NB4 (cell line): ENCODE measurements around the gene IQGAP2.

ENCODE experiments used
- DNase-seq: peaks from one replicate; pipeline ENCODE4 v3.0.0; 2010; ENCODE audit warnings: low read depth
- H3K4me3 ChIP-seq: one replicate; pipeline ENCODE4 v1.5.1; 2011; ENCODE audit warnings: mild to moderate bottlenecking, low read depth, low read length, moderate library complexity
- MYC ChIP-seq: IDR thresholded peaks from 2 replicates; pipeline ENCODE4 v1.6.1; 2011; ENCODE audit warnings: low read depth, low read length
- POLR2A ChIP-seq: IDR thresholded peaks from 2 replicates; pipeline ENCODE4 v1.6.1; 2011; ENCODE audit warnings: mild to moderate bottlenecking; ENCODE audit not compliant: insufficient read length; ENCODE audit errors: extremely low read depth
- TF ChIP-seq, protein P1 (sequence below): IDR thresholded peaks from 2 replicates; pipeline ENCODE4 v1.6.1; 2011; ENCODE audit warnings: low read depth, low read length
- TF ChIP-seq, protein P2 (sequence below): IDR thresholded peaks from one replicate; pipeline ENCODE4 v1.5.1; 2012; ENCODE audit warnings: low read depth, low read length

Gene IQGAP2

DNA sequence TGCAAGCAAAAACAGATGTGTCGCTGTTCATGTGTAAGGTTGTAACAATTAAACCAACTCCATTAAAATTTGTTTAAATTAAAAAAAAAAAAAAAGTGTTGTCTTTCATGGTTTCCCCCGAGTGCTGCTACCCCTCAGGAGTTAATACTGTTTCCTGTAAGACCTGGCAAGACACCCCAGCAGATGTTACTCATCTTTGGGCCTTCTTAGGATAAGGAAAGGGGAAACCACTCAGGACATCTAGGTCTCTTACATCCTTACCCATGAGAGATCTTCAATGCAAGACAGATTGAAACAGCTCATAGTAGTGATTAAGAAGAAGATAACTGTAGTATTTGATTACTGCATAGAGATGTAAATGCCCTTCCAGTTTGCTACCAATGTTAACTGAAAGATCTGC is 279.3 kb downstream of the IQGAP2 start:
- no peak overlapping the region for H3K4me3 ChIP-seq
- no peak for TF ChIP-seq POLR2A
- TF ChIP-seq, protein P1, sequence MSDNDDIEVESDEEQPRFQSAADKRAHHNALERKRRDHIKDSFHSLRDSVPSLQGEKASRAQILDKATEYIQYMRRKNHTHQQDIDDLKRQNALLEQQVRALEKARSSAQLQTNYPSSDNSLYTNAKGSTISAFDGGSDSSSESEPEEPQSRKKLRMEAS, result no peak
- TF ChIP-seq, protein P2, sequence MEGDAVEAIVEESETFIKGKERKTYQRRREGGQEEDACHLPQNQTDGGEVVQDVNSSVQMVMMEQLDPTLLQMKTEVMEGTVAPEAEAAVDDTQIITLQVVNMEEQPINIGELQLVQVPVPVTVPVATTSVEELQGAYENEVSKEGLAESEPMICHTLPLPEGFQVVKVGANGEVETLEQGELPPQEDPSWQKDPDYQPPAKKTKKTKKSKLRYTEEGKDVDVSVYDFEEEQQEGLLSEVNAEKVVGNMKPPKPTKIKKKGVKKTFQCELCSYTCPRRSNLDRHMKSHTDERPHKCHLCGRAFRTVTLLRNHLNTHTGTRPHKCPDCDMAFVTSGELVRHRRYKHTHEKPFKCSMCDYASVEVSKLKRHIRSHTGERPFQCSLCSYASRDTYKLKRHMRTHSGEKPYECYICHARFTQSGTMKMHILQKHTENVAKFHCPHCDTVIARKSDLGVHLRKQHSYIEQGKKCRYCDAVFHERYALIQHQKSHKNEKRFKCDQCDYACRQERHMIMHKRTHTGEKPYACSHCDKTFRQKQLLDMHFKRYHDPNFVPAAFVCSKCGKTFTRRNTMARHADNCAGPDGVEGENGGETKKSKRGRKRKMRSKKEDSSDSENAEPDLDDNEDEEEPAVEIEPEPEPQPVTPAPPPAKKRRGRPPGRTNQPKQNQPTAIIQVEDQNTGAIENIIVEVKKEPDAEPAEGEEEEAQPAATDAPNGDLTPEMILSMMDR, result no peak
- DNase-seq, result no peak

GRCh38 chr5:76683816-76684731 is 281.0 kb downstream of the IQGAP2 start:
- H3K4me3 ChIP-seq, result no peak overlapping the region
- no peak for DNase-seq
- TF ChIP-seq, protein P1, result no peak
- TF ChIP-seq MYC (no peak), POLR2A (no peak)
- TF ChIP-seq, protein P2, result no peak

- TF ChIP-seq, protein P1, result no peak
- TF ChIP-seq, protein P2, result no peak
- TF ChIP-seq MYC, result no peak
- no peak for TF ChIP-seq POLR2A
- no peak for DNase-seq
- H3K4me3 ChIP-seq, result no peak overlapping the region
Observed at GRCh38 chr5:76684756-76685519, 281.9 kb downstream of the IQGAP2 start.

- TF ChIP-seq POLR2A, result no peak
- TF ChIP-seq, protein P2, result no peak
- TF ChIP-seq MYC, result no peak
- TF ChIP-seq, protein P1, result no peak
- DNase-seq, result no peak
Observed at GRCh38 chr5:76685704-76686103, 282.6 kb downstream of the IQGAP2 start.

GRCh38 chr5:76688212-76688611 is 285.1 kb downstream of the IQGAP2 start:
- TF ChIP-seq, protein P1, result no peak
- TF ChIP-seq MYC (no peak), POLR2A (no peak)
- no peak for DNase-seq
- H3K4me3 ChIP-seq, result no peak overlapping the region

More at GRCh38 chr5:76685704-76686103, 282.6 kb downstream of the IQGAP2 start:
- no peak overlapping the region for H3K4me3 ChIP-seq
